A673 (cell line): ENCODE data around the gene DLX4.

Experiments
- CTCF ChIP-seq: fragments of 300-800, 200-600 bp; sonication (generic); conservative IDR thresholded peaks from 2 replicates; pipeline ENCODE4 v1.5.1; 2017; ENCODE audit warnings: low read depth, mild to moderate bottlenecking, antibody characterized with exemption, low read length, moderate library complexity, mixed read lengths
- EZH2 ChIP-seq: fragments of 200-600 bp; sonication (generic); IDR thresholded peaks from 2 replicates; pipeline ENCODE4 v1.6.1; 2017; ENCODE audit warnings: borderline replicate concordance, low read depth, mild to moderate bottlenecking, mixed read lengths, antibody characterized with exemption, low read length; ENCODE audit not compliant: poor library complexity, severe bottlenecking

- TF ChIP-seq CTCF (no peak), EZH2 (no peak)
Observed at GRCh38 chr17:49967205-49967604, 1.8 kb upstream of the DLX4 start.
